Measurements from ENCODE around the gene CCDC126.

The CCDC126 gene

DNA sequence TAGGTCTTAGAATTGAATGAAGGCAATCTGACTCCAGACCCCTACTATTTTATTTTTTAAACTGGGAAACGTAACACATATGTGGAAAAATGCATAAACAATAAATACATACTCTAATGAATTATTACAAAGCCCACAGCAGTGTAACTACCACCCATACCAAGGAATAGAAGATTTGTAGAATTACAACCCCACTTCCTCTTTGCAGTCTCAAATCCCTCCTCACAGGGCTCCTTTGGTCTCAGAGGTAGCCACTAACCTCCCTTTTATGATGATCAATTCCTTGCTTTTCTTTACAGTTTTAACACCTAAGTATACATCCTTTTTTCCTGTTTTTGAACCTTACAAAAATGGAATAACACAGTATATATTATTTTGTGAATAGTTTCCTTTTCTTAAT, 6.7 kb upstream of the CCDC126 start:
- no peak for TF ChIP-seq CTCF (IDR thresholded peaks at IDR 0.05; ENCODE audit: control insufficient read depth, extremely low read depth, insufficient read depth)
- no peak overlapping the region for H3K4me3 ChIP-seq (ENCODE audit: low read depth, low read length)
- no peak for DNase-seq (ENCODE audit: low read depth)

GRCh38 chr7:23593706-23594105, 3.5 kb upstream of the CCDC126 start:
- H3K4me3 ChIP-seq (ENCODE audit: low read depth, low read length) = no peak overlapping the region
- TF ChIP-seq CTCF (IDR thresholded peaks at IDR 0.05; ENCODE audit: control insufficient read depth, extremely low read depth, insufficient read depth) = no peak
- no peak for DNase-seq (ENCODE audit: low read depth)

- H3K4me3 ChIP-seq (ENCODE audit: low read depth, low read length) = no peak overlapping the region
- no peak for TF ChIP-seq CTCF (IDR thresholded peaks at IDR 0.05; ENCODE audit: control insufficient read depth, extremely low read depth, insufficient read depth)
- no peak for DNase-seq (ENCODE audit: low read depth)
These were observed 2.1 kb upstream of the CCDC126 start for GRCh38 chr7:23594879-23595604.

GRCh38 chr7:23598296-23598695, 1.1 kb downstream of the CCDC126 start:
- peak overlapping the region; percentile 92 for H3K4me3 ChIP-seq (ENCODE audit: low read depth, low read length)
- TF ChIP-seq CTCF (IDR thresholded peaks at IDR 0.05; ENCODE audit: control insufficient read depth, extremely low read depth, insufficient read depth) = no peak
- DNase-seq (ENCODE audit: low read depth) = no peak

DNA sequence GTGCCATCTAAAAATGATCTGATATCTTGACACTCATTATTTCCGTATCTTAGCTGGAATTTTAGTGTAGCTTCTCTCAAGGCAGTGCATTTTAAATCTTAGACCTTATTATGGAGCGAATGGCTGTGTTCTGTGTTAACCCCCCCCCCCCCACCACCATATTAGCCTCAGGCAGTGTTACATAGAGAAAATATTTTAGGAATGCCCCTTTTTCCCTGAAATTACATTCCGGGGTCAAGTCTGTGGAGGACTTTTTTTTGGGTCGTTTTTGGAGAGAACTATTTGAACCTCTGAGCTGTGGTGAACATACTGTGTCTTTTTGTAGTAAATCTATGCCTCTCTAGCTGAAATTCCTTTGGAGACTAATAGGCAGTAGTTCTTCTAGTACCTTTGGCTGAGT, 3.1 kb downstream of the CCDC126 start:
- no peak for TF ChIP-seq CTCF (IDR thresholded peaks at IDR 0.05; ENCODE audit: control insufficient read depth, extremely low read depth, insufficient read depth)
- DNase-seq (ENCODE audit: low read depth) = no peak
- no peak overlapping the region for H3K4me3 ChIP-seq (ENCODE audit: low read depth, low read length)

GRCh38 chr7:23603632-23604295, 6.6 kb downstream of the CCDC126 start:
- H3K4me3 ChIP-seq (ENCODE audit: low read depth, low read length) = no peak overlapping the region
- no peak for DNase-seq (ENCODE audit: low read depth)
- no peak for TF ChIP-seq CTCF (IDR thresholded peaks at IDR 0.05; ENCODE audit: control insufficient read depth, extremely low read depth, insufficient read depth)

GRCh38 chr7:23604296-23604640, 7.1 kb downstream of the CCDC126 start:
- TF ChIP-seq CTCF (IDR thresholded peaks at IDR 0.05; ENCODE audit: control insufficient read depth, extremely low read depth, insufficient read depth) = no peak
- no peak overlapping the region for H3K4me3 ChIP-seq (ENCODE audit: low read depth, low read length)
- DNase-seq (ENCODE audit: low read depth) = no peak

All from LNCaP clone FGC (cell line).